Calu3 (cell line): ENCODE data around the gene LRMDA. TPM values are rescaled to one million over a fixed set of nuclear protein-coding genes. Genes with fewer than 3 reads are reported as not detected.

Source experiments
- BruUV-seq: library from RNA; stranded (reverse); fragments of 400-500 nt; replicated peaks from 2 replicates; lab custom pipeline; 2021; lab: Mats Ljungman, UMichigan
- CTCF ChIA-PET: fragments of 300-600 bp; sonication (Branson Sonifier 250); formaldehyde crosslinking; loops from one replicate; lab custom pipeline; 2022; ENCODE audit warnings: antibody characterized with exemption; lab: Charles Lee
- DNase-seq: peaks from one replicate; pipeline ENCODE4 v3.0.0; 2022
- H3K27ac Mint-ChIP-seq: one replicate; pipeline ENCODE4 v1.8.0; 2022; ENCODE audit warnings: mixed read lengths; ENCODE audit not compliant: unreplicated experiment
- H3K27me3 Mint-ChIP-seq: one replicate; pipeline ENCODE4 v1.8.0; 2022; ENCODE audit warnings: mixed read lengths; ENCODE audit not compliant: unreplicated experiment
- H3K36me3 Mint-ChIP-seq: one replicate; pipeline ENCODE4 v1.8.0; 2022; ENCODE audit warnings: mild to moderate bottlenecking, moderate library complexity, mixed read lengths; ENCODE audit not compliant: insufficient read depth, unreplicated experiment
- H3K4me1 Mint-ChIP-seq: one replicate; pipeline ENCODE4 v1.8.0; 2022; ENCODE audit warnings: mild to moderate bottlenecking, low read depth, mixed read lengths; ENCODE audit not compliant: unreplicated experiment
- H3K4me3 Mint-ChIP-seq: one replicate; pipeline ENCODE4 v1.8.0; 2022; ENCODE audit warnings: mild to moderate bottlenecking, low read depth, moderate library complexity, mixed read lengths; ENCODE audit not compliant: unreplicated experiment
- H3K9me3 Mint-ChIP-seq: one replicate; pipeline ENCODE4 v1.8.0; 2022; ENCODE audit warnings: low read depth, mixed read lengths; ENCODE audit not compliant: unreplicated experiment
- intact Hi-C: fragments of 100-400 bp; cut with micrococcal nuclease; formaldehyde crosslinking; loops from one replicate; pipeline ENCODE4 v1.10.0; 2022; ENCODE audit not compliant: unreplicated experiment
- total RNA-seq: library from RNA; stranded (reverse); gene quantifications from 2 replicates; pipeline ENCODE4 v1.2.3, GENCODE V29; 2022
- TF ChIP-seq, protein P1 (sequence below): fragments of 200-600 bp; IDR thresholded peaks from one replicate; pipeline ENCODE4 v1.8.0; 2022; ENCODE audit warnings: antibody characterized with exemption; ENCODE audit not compliant: unreplicated experiment

The LRMDA gene
- total RNA-seq, 1 experiment from 2014 or later, result 7.6 TPM

DNA sequence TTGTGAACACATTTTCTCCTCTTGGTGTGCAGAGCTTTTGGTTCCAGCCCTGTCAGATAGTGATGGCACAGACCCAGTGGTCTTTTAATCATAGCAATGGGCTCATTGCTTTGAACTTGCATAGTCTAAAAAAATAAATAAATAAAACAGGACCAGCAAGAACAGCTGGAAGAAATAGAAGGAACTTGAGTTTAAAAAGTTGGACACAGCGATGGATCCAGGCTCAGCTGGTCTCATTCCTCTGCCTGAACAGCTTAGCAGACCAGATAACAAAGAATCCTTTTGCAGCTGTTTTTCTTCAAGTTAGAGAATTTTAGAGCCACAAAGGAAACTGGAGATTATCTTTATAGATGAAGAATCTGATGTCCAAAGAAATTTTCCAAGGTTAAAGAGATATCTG lies 1005.6 kb downstream of the LRMDA start:
- no peaks in the 10 kb centered on the region for H3K27me3 Mint-ChIP-seq
- H3K27ac Mint-ChIP-seq, result no peak overlapping the region
- CTCF ChIA-PET, result no interaction called here
- TF ChIP-seq, protein P1, sequence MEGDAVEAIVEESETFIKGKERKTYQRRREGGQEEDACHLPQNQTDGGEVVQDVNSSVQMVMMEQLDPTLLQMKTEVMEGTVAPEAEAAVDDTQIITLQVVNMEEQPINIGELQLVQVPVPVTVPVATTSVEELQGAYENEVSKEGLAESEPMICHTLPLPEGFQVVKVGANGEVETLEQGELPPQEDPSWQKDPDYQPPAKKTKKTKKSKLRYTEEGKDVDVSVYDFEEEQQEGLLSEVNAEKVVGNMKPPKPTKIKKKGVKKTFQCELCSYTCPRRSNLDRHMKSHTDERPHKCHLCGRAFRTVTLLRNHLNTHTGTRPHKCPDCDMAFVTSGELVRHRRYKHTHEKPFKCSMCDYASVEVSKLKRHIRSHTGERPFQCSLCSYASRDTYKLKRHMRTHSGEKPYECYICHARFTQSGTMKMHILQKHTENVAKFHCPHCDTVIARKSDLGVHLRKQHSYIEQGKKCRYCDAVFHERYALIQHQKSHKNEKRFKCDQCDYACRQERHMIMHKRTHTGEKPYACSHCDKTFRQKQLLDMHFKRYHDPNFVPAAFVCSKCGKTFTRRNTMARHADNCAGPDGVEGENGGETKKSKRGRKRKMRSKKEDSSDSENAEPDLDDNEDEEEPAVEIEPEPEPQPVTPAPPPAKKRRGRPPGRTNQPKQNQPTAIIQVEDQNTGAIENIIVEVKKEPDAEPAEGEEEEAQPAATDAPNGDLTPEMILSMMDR, result no peak
- intact Hi-C loops, result no loop called here
- no TSS peak for BruUV-seq
- DNase-seq, result no peak
- no peaks in the 10 kb centered on the region for H3K4me1 Mint-ChIP-seq
- H3K4me3 Mint-ChIP-seq, result no peak overlapping the region
- H3K36me3 Mint-ChIP-seq, result no peaks in the 10 kb centered on the region
- peaks cover 16% of the 10 kb centered on the region for H3K9me3 Mint-ChIP-seq

DNA sequence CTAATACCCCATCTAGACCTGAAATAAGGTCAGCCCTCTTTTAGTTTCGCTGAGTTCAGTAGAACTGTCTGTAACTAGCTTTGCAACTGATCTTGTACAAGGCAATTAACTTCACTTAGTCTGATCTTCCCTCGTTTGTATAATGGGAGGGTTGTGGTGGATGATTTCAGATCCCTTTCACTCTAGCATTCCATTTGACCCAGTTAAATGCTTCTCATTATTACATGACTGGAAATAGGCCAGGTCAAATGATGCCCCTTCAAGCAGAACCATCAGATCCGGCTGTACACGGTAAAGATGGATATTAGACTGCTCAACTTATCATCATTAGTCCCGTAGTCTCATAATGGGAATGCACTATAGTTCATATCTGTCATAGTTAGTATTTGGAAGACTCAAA lies 1009.0 kb downstream of the LRMDA start:
- H3K27me3 Mint-ChIP-seq, result no peaks in the 10 kb centered on the region
- H3K4me1 Mint-ChIP-seq, result no peaks in the 10 kb centered on the region
- no peaks in the 10 kb centered on the region for H3K36me3 Mint-ChIP-seq
- CTCF ChIA-PET, result no interaction called here
- no TSS peak for BruUV-seq
- H3K4me3 Mint-ChIP-seq, result no peak overlapping the region
- H3K9me3 Mint-ChIP-seq, result peaks cover 14% of the 10 kb centered on the region
- DNase-seq, result no peak
- TF ChIP-seq, protein P1, result no peak
- intact Hi-C loops, result no loop called here
- no peak overlapping the region for H3K27ac Mint-ChIP-seq

DNA sequence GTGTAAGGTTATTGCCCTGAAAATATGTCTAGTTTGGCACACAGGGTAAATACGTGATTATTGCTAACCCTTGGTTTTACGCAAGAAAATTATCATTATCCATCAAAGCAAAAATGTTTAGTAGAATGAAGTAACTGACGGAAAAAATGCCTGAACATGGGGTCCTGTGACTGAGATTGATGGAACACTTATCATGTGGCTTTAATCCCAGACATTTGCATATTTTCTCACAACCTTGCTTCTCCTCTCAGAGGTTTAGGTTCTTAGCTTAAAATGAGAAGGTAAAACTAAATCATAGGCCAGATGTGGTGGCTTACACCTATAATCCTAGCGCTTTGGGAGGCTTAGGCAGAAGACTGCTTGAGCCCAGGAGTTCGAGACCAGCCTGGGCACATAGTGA lies 1010.7 kb downstream of the LRMDA start:
- BruUV-seq, result no TSS peak
- CTCF ChIA-PET, result interaction anchor here (0.6 kb wide), 1 partner anchor 1165 kb away, joined by 3 read pairs; no protein-coding TSS in a partner anchor
- TF ChIP-seq, protein P1, result no peak
- Mint-ChIP-seq H3K36me3 (no peaks in the 10 kb centered on the region), H3K27ac (no peak overlapping the region), H3K4me1 (no peaks in the 10 kb centered on the region), H3K4me3 (no peak overlapping the region), H3K27me3 (no peaks in the 10 kb centered on the region), H3K9me3 (peaks cover 9% of the 10 kb centered on the region)
- DNase-seq, result no peak
- intact Hi-C loops, result no loop called here

DNA sequence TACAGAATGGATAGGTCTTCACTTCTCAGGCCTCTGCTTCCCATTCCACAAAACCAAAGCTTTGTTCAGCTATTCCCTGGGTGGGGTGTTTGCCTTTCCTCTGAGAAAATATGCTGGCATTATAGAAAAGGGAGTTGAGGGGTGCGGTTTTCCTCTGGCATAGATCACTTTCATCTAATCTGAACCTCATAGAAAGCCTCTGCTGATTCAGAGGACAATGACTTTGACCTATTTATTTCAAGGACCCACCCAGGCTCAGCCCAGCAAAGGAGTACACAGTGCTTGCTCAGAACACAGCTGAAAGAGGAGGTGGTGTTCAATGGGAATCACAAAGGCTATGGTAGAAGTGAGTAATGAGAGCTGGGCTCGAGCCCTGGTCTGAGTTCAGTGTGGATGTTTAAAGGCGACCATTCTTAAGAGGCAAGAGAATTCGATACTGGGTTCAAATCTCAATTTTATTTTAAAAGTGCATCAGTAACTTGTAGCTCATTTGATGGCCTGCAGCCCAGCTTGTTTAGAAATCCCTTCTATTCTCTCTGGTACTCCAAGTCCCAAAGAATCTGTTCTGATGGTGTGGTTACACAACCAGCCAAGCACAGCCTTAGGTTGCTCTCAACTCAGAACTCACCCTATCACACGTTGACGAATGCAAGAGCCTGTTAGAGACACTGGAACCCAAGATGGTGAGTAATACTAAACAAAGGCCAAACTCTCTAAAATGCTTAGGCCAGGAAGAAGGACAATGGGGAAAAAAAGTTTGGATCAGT lies 1012.8 kb downstream of the LRMDA start:
- no TSS peak for BruUV-seq
- Mint-ChIP-seq H3K4me3 (no peak overlapping the region), H3K9me3 (peaks cover 9% of the 10 kb centered on the region), H3K27me3 (no peaks in the 10 kb centered on the region), H3K27ac (no peak overlapping the region), H3K4me1 (no peaks in the 10 kb centered on the region), H3K36me3 (no peaks in the 10 kb centered on the region)
- intact Hi-C loops, result no loop called here
- TF ChIP-seq, protein P1, result no peak
- no peak for DNase-seq
- CTCF ChIA-PET, result no interaction called here
